Coronary artery (tissue), 2 donors: ENCODE measurements around the gene RABIF.
"Not testable (repeated sequence)": the region's sequence is repeated elsewhere in the genome, so short reads cannot be mapped to it uniquely, and the experiment has no call there.

Source experiments
- DNase-seq: peaks from one replicate; pipeline ENCODE4 v3.0.0-alpha.2; 2017; ENCODE audit warnings: low spot score
- H3K27ac ChIP-seq, 2 donors: fragments of 200-600 bp; sonication (generic); one replicate each; pipeline ENCODE4 v1.5.1; 2016 to 2019
- H3K4me3 ChIP-seq: fragments of 200-600 bp; sonication (generic); 2 replicates; pipeline ENCODE4 v1.5.1; 2016; ENCODE audit warnings: mild to moderate bottlenecking, moderate library complexity
- CTCF ChIP-seq: fragments of 200-600 bp; sonication (generic); IDR thresholded peaks from one replicate; pipeline ENCODE4 v1.5.1; 2019; ENCODE audit warnings: antibody characterized with exemption

The RABIF gene

DNA sequence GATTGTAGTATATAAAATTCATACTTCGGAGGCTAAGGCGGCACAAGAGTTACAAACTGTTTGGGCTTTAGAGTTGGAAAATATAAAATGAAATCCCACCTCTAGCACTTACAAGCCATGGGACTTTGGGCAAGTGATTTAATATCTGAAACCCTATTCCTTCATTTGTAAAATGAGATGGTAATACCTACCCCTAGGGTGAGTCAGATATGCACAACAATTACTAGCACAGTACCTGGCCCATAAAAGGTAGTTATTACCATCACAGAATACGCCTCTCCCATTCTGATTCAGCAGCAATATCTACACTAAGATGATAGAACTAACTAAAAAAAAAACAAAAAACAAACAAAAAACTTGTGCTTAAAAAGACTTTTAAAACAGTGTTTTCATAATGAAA lies 34.6 kb upstream of the RABIF start:
- no peak overlapping the region for H3K4me3 ChIP-seq
- TF ChIP-seq CTCF, result no peak
- no peak overlapping the region for H3K27ac ChIP-seq
- no peak for DNase-seq

- no peak for DNase-seq
- no peak overlapping the region for H3K27ac ChIP-seq
- no peak for TF ChIP-seq CTCF
- H3K4me3 ChIP-seq, result no peak overlapping the region
These were observed 30.7 kb upstream of the RABIF start for GRCh38 chr1:202919615-202920014.

GRCh38 chr1:202915146-202915545 lies 26.2 kb upstream of the RABIF start:
- no peak for DNase-seq
- Histone ChIP-seq H3K4me3 (no peak overlapping the region), H3K27ac (no peak overlapping the region)
- TF ChIP-seq CTCF, result no peak

- not testable (repeated sequence) for H3K4me3 ChIP-seq, DNase-seq, H3K27ac ChIP-seq
These were observed 23.5 kb upstream of the RABIF start for GRCh38 chr1:202912476-202912875.

GRCh38 chr1:202909494-202909893 lies 20.5 kb upstream of the RABIF start:
- no peak for DNase-seq
- H3K4me3 ChIP-seq, result no peak overlapping the region
- no peak for TF ChIP-seq CTCF
- no peak overlapping the region for H3K27ac ChIP-seq

DNA sequence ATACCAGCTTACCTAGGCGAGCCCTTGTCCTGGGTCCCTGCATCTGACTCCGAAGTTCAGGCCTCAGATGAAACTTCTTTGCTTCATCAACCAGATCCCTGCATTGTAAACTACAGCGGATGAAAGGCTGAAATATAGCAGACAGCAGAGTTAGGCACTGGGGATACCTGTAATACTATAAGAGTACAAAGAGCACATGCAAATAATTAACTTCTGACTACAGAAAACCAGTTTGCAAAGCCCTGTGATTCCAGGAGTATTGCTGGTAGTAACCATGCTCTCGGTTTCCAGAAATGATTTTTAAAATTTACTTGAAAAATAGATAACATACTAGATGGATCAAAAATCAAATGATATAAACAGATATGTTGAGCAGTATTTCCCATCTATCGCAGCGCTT lies 20.0 kb upstream of the RABIF start:
- Histone ChIP-seq H3K4me3 (no peak overlapping the region), H3K27ac (no peak overlapping the region)
- no peak for DNase-seq
- TF ChIP-seq CTCF, result no peak

DNA sequence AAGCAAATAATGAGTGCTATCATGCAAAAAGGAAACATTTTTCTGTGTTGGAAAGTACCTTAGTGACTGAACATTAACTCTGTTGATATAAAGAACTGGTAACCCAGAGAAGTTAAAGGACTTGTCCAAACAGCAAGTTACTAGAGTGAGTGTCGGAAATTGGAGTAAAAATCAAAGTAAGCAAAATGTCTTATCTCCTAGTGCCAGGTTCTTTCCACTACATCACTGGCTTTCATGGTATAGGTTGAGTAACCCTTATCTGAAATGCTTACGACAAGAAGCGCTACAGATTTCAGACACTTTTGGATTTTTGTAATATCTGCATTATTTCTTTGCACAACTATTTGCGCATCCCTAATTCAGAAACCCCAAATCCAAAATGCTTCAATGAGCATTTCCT lies 16.4 kb upstream of the RABIF start:
- TF ChIP-seq CTCF, result no peak
- no peak for DNase-seq
- no peak overlapping the region for H3K27ac ChIP-seq
- H3K4me3 ChIP-seq, result no peak overlapping the region

GRCh38 chr1:202903808-202904207 lies 14.9 kb upstream of the RABIF start:
- H3K27ac ChIP-seq, DNase-seq, H3K4me3 ChIP-seq: not testable (repeated sequence)
